ENCODE measurements around the gene FCN3. TPM values are rescaled to one million over a fixed set of nuclear protein-coding genes. Genes with fewer than 3 reads are reported as not detected.
A peak's percentile ranks its signal among the peaks of the same experiment; 100 is the strongest.

FCN3 gene
- total RNA-seq, 1 donor from 2014 or later, result 1,125 TPM

GRCh38 chr1:27360159-27361043 lies 14.2 kb downstream of the FCN3 start:
- ATAC-seq, result peak in 1 of 2 donors; percentile 4

GRCh38 chr1:27359822-27360158 lies 14.8 kb downstream of the FCN3 start:
- Histone ChIP-seq H3K4me1 (peaks cover 24% of the 10 kb centered on the region), H3K9me3 (no peaks in the 10 kb centered on the region), H3K27ac (no peak overlapping the region), H3K27me3 (ENCODE audit: low read depth) (no peaks in the 10 kb centered on the region), H3K36me3 (peaks cover 99% of the 10 kb centered on the region), H3K4me3 (peak overlapping the region; percentile 43)
- no peak for TF ChIP-seq CTCF (IDR thresholded peaks at IDR 0.05)
- ATAC-seq, result no peak
- no peak for DNase-seq
- intact Hi-C loops (cut with DNase I), result no loop called here

More at GRCh38 chr1:27360159-27361043, 14.2 kb downstream of the FCN3 start:
- H3K27ac ChIP-seq, result no peak overlapping the region
- H3K9me3 ChIP-seq, result no peaks in the 10 kb centered on the region
- no peak for TF ChIP-seq CTCF (IDR thresholded peaks at IDR 0.05)
- H3K4me1 ChIP-seq, result peaks cover 29% of the 10 kb centered on the region
- DNase-seq, result peak; percentile 77
- H3K27me3 ChIP-seq (ENCODE audit: low read depth), result no peaks in the 10 kb centered on the region
- H3K36me3 ChIP-seq, result peaks cover 97% of the 10 kb centered on the region
- peak overlapping the region; percentile 43 for H3K4me3 ChIP-seq
- intact Hi-C loops (cut with DNase I), result no loop called here

- peaks cover 15% of the 10 kb centered on the region for H3K4me1 ChIP-seq
- DNase-seq (no peak), ATAC-seq (no peak)
- H3K36me3 ChIP-seq, result peaks cover 99% of the 10 kb centered on the region
- intact Hi-C loops (cut with DNase I), result no loop called here
- H3K4me3 ChIP-seq, result no peak overlapping the region
- no peak for TF ChIP-seq CTCF (IDR thresholded peaks at IDR 0.05)
- no peaks in the 10 kb centered on the region for H3K27me3 ChIP-seq (ENCODE audit: low read depth)
- no peak overlapping the region for H3K27ac ChIP-seq
- no peaks in the 10 kb centered on the region for H3K9me3 ChIP-seq
Measured at GRCh38 chr1:27358928-27359313, 15.7 kb downstream of the FCN3 start.

- H3K4me1 ChIP-seq, result peaks cover 12% of the 10 kb centered on the region
- TF ChIP-seq CTCF (IDR thresholded peaks at IDR 0.05), result no peak
- no peaks in the 10 kb centered on the region for H3K27me3 ChIP-seq (ENCODE audit: low read depth)
- intact Hi-C loops (cut with DNase I), result no loop called here
- H3K9me3 ChIP-seq, result no peaks in the 10 kb centered on the region
- no peak for DNase-seq
- H3K4me3 ChIP-seq, result no peak overlapping the region
- H3K36me3 ChIP-seq, result peaks cover 99% of the 10 kb centered on the region
- ATAC-seq, result no peak
- H3K27ac ChIP-seq, result no peak overlapping the region
Measured at GRCh38 chr1:27358038-27358927, 16.3 kb downstream of the FCN3 start.

GRCh38 chr1:27357281-27358037 lies 17.2 kb downstream of the FCN3 start:
- H3K36me3 ChIP-seq, result peaks cover 97% of the 10 kb centered on the region
- intact Hi-C loops (cut with DNase I), result no loop called here
- peak; percentile 88 for DNase-seq

More at GRCh38 chr1:27357281-27358037, 17.2 kb downstream of the FCN3 start:
- Histone ChIP-seq H3K9me3 (no peaks in the 10 kb centered on the region), H3K27me3 (ENCODE audit: low read depth) (no peaks in the 10 kb centered on the region), H3K27ac (peak overlapping the region; percentile 49), H3K4me3 (peak overlapping the region; percentile 35), H3K4me1 (peaks cover 12% of the 10 kb centered on the region)
- TF ChIP-seq CTCF (IDR thresholded peaks at IDR 0.05), result peak; percentile 99
- peak; percentile 77 to 83 for ATAC-seq
